Panc1 (cell line): Measurements from ENCODE around the gene OR13A1. TPM values are rescaled to one million over a fixed set of nuclear protein-coding genes. Genes with fewer than 3 reads are reported as not detected.
"Not testable (repeated sequence)": the region's sequence is repeated elsewhere in the genome, so short reads cannot be mapped to it uniquely, and the experiment has no call there.

Experiments used
- ATAC-seq: fragments of 200-7000 bp; cut with Tn5 transposase; 2 replicates; pipeline ENCODE4 v1.9.1; 2020; ENCODE audit warnings: mild to moderate bottlenecking, moderate library complexity
- BruUV-seq: library from RNA; stranded (reverse); fragments of 400-500 nt; replicated peaks from 2 replicates; lab custom pipeline; 2021; lab: Mats Ljungman, UMichigan
- CTCF ChIA-PET: fragments of 300-600 bp; sonication (Branson Sonifier 250); formaldehyde crosslinking; loops from one replicate; lab custom pipeline; 2022; ENCODE audit warnings: antibody characterized with exemption; lab: Charles Lee
- POLR2A ChIA-PET: fragments of 300-600 bp; sonication (Branson Sonifier 250); formaldehyde crosslinking; loops from one replicate; lab custom pipeline; 2022; ENCODE audit warnings: antibody characterized with exemption; lab: Charles Lee
- DNase-seq: peaks from one replicate; pipeline ENCODE4 v3.0.0-alpha.2; 2010; ENCODE audit warnings: low read depth, low spot score
- H3K27ac ChIP-seq: 2 replicates; pipeline ENCODE4 v1.5.1; 2011; ENCODE audit warnings: mild to moderate bottlenecking, low read length, inconsistent platforms
- H3K27me3 ChIP-seq: fragments of 200-500 bp; sonication (Bioruptor generic); 2 replicates; pipeline ENCODE4 v1.6.0; 2014; ENCODE audit warnings: low read length, inconsistent platforms; ENCODE audit not compliant: control insufficient read depth, insufficient read depth
- H3K36me3 ChIP-seq: fragments of 200-500 bp; sonication (Bioruptor generic); 2 replicates; pipeline ENCODE4 v1.5.1; 2014; ENCODE audit warnings: inconsistent platforms, mild to moderate bottlenecking, low read length, moderate library complexity; ENCODE audit not compliant: control insufficient read depth, insufficient read depth
- H3K4me1 ChIP-seq: 2 replicates; pipeline ENCODE4 v1.5.1; 2011; ENCODE audit warnings: inconsistent platforms, mild to moderate bottlenecking, low read length, moderate library complexity; ENCODE audit not compliant: control insufficient read depth, insufficient read depth
- H3K4me3 ChIP-seq, 2 experiments: 2 replicates each; pipeline ENCODE4 v1.5.1; 2011 to 2012; ENCODE audit warnings: low read depth in 2 of 2, low read length in 2 of 2, mild to moderate bottlenecking in 2 of 2, inconsistent platforms in 1 of 2, moderate library complexity in 1 of 2
- H3K9me3 ChIP-seq: fragments of 200-500 bp; sonication (Bioruptor generic); 2 replicates; pipeline ENCODE4 v1.5.1; 2014; ENCODE audit warnings: low read depth, mild to moderate bottlenecking, inconsistent platforms, low read length, moderate library complexity; ENCODE audit not compliant: control insufficient read depth, insufficient read depth
- POLR2AphosphoS5 ChIP-seq: IDR thresholded peaks from 2 replicates; pipeline ENCODE4 v1.6.1; 2012; ENCODE audit warnings: mild to moderate bottlenecking, low read depth, low read length, moderate library complexity
- REST ChIP-seq, 2 experiments: IDR thresholded peaks; 2 replicates each; pipeline ENCODE4 v1.6.1; 2011 to 2012; ENCODE audit warnings: low read depth in 2 of 2, control low read depth in 1 of 2, low read length in 1 of 2, mild to moderate bottlenecking in 1 of 2, moderate library complexity in 1 of 2; ENCODE audit not compliant: insufficient read depth in 1 of 2
- SIN3A ChIP-seq: IDR thresholded peaks from 2 replicates; pipeline ENCODE4 v1.6.1; 2012; ENCODE audit warnings: low read depth, mild to moderate bottlenecking, low read length, moderate library complexity, borderline replicate concordance; ENCODE audit not compliant: insufficient read depth
- TCF7L2 ChIP-seq: IDR thresholded peaks from 2 replicates; pipeline ENCODE4 v1.6.1; 2011; ENCODE audit warnings: mild to moderate bottlenecking, low read depth, low read length, inconsistent platforms
- in situ Hi-C: cut with HindIII; loops from 2 replicates; pipeline ENCODE4 v1.10.0; 2016; ENCODE audit warnings: low sequenced_read_pairs, low pct_unique_long_range_greater_than_20kb
- intact Hi-C: fragments of 100-400 bp; cut with micrococcal nuclease; formaldehyde crosslinking; loops from one replicate; pipeline ENCODE4 v1.10.0; 2022; ENCODE audit not compliant: unreplicated experiment
- total RNA-seq: library from RNA; stranded (reverse); gene quantifications from one replicate; pipeline ENCODE4 v1.2.1, GENCODE V29; 2021; ENCODE audit not compliant: unreplicated experiment
- TF ChIP-seq, protein P1 (sequence below): fragments of 450-650 bp; IDR thresholded peaks from 2 replicates; pipeline ENCODE4 v1.5.1; 2017; ENCODE audit warnings: mild to moderate bottlenecking

OR13A1 gene
- total RNA-seq, 1 experiment from 2014 or later = not detected

- intact Hi-C loops, CTCF ChIA-PET, BruUV-seq, H3K27ac ChIP-seq, ATAC-seq, DNase-seq, H3K4me1 ChIP-seq, H3K36me3 ChIP-seq, in situ Hi-C loops, H3K9me3 ChIP-seq, POLR2A ChIA-PET, H3K4me3 ChIP-seq: not testable (repeated sequence)
- peaks cover 10% of the 10 kb centered on the region for H3K27me3 ChIP-seq
Observed at GRCh38 chr10:45267777-45268176, 47.6 kb downstream of the OR13A1 start.

DNA sequence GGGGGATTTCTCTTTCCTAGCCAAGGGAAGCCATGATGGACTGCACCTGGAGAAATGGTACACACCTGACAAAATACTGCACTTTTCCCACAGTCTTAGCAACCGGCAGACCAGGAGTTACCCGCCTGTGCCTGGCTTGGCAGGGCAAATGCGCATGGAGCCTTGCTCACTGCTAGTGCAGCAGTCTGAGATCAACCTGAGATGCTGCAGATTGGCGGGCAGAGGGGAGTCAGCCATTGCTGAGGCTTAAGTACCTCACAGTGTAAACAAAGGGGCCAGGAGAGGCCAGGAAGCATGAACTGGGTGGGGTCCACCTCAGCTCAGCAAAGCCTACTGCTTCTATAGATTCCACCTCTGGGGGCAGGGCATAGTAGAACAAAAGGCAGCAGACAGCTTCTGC lies 49.4 kb downstream of the OR13A1 start:
- ChIA-PET POLR2A (no interaction called here), CTCF (no interaction called here)
- Histone ChIP-seq H3K36me3 (no peaks in the 10 kb centered on the region; the same call in 1 of the 2 replicates), H3K27ac (no peak overlapping the region), H3K4me3 (no peak overlapping the region), H3K27me3 (peaks cover 26% of the 10 kb centered on the region), H3K9me3 (no peaks in the 10 kb centered on the region), H3K4me1 (no peaks in the 10 kb centered on the region; the same call in 1 of the 2 replicates)
- no peak for DNase-seq
- TF ChIP-seq SIN3A (no peak), REST (IDR thresholded peaks at IDR 0.05; ENCODE audit: insufficient read depth in 1 of 2, low read depth in 2 of 2, low read length in 1 of 2) (no peak), POLR2AphosphoS5 (no peak), TCF7L2 (no peak)
- TF ChIP-seq, protein P1, sequence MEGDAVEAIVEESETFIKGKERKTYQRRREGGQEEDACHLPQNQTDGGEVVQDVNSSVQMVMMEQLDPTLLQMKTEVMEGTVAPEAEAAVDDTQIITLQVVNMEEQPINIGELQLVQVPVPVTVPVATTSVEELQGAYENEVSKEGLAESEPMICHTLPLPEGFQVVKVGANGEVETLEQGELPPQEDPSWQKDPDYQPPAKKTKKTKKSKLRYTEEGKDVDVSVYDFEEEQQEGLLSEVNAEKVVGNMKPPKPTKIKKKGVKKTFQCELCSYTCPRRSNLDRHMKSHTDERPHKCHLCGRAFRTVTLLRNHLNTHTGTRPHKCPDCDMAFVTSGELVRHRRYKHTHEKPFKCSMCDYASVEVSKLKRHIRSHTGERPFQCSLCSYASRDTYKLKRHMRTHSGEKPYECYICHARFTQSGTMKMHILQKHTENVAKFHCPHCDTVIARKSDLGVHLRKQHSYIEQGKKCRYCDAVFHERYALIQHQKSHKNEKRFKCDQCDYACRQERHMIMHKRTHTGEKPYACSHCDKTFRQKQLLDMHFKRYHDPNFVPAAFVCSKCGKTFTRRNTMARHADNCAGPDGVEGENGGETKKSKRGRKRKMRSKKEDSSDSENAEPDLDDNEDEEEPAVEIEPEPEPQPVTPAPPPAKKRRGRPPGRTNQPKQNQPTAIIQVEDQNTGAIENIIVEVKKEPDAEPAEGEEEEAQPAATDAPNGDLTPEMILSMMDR = no peak
- no TSS peak for BruUV-seq
- intact Hi-C loops (no loop called here), in situ Hi-C loops (no loop called here)
- no peak for ATAC-seq

DNA sequence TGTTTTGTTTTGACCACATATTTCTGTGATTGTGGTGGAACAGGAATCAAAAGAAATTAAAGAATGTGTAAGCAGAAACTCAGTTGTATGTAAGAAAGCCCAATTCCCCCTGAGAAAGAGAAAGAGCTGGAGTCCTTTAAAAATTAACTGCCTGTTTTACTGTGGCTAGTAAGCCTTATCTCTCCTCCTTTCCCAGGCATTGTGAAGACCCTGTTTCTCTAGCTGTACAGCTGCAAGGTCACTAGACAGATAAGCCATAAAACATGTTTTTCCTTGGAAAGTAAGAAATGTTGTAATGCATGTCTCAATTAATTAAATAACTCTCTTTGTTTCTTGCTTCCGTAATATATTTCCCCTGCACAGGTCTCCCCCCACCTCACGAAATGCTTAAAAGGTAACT lies 53.5 kb downstream of the OR13A1 start:
- no peaks in the 10 kb centered on the region for H3K9me3 ChIP-seq
- BruUV-seq = no TSS peak
- intact Hi-C loops = no loop called here
- no peaks in the 10 kb centered on the region; the same call in none of the 2 replicates for H3K36me3 ChIP-seq
- in situ Hi-C loops = no loop called here
- ChIA-PET POLR2A (no interaction called here), CTCF (interaction anchor here (1.7 kb wide), 1 partner anchor 12 kb away, joined by 4 read pairs; no protein-coding TSS in a partner anchor)
- DNase-seq (no peak), ATAC-seq (no peak)
- TF ChIP-seq POLR2AphosphoS5 = no peak
- TF ChIP-seq, protein P1 = no peak
- no peaks in the 10 kb centered on the region; the same call in 1 of the 2 replicates for H3K4me1 ChIP-seq
- H3K27ac ChIP-seq = no peak overlapping the region
- H3K4me3 ChIP-seq = no peak overlapping the region
- H3K27me3 ChIP-seq = peaks cover 30% of the 10 kb centered on the region
